Measurements from ENCODE around the gene PDILT.
"Not testable (repeated sequence)": the region's sequence is repeated elsewhere in the genome, so short reads cannot be mapped to it uniquely, and the experiment has no call there.

The PDILT gene

GRCh38 chr16:20404637-20405036, at the start of gene PDILT:
Gene PDILT (minus strand): TSS chr16:20404737. CDS start chr16:20399300, 5,437 bp downstream.
- in situ Hi-C loops (cut with HindIII; ENCODE audit: low sequenced_read_pairs) = no loop called here

- in situ Hi-C loops (cut with HindIII; ENCODE audit: low sequenced_read_pairs) = not testable (repeated sequence)
Observed at GRCh38 chr16:20453633-20454032, 49.1 kb upstream of the PDILT start.

- in situ Hi-C loops (cut with HindIII; ENCODE audit: low sequenced_read_pairs) = not testable (repeated sequence)
Observed at GRCh38 chr16:20451364-20451763, 46.8 kb upstream of the PDILT start, which contains the start of gene ACSM2A. Gene ACSM2A (plus strand): TSS chr16:20451521. CDS start chr16:20460115, 8,594 bp downstream.

- in situ Hi-C loops (cut with HindIII; ENCODE audit: low sequenced_read_pairs) = not testable (repeated sequence)
Observed at GRCh38 chr16:20446652-20447393, 42.3 kb upstream of the PDILT start.

- in situ Hi-C loops (cut with HindIII; ENCODE audit: low sequenced_read_pairs) = not testable (repeated sequence)
Observed at GRCh38 chr16:20441859-20442258, 37.3 kb upstream of the PDILT start.

- in situ Hi-C loops (cut with HindIII; ENCODE audit: low sequenced_read_pairs) = no loop called here
Observed at GRCh38 chr16:20441191-20441590, 36.7 kb upstream of the PDILT start.

- in situ Hi-C loops (cut with HindIII; ENCODE audit: low sequenced_read_pairs) = not testable (repeated sequence)
Observed at GRCh38 chr16:20440731-20441130, 36.2 kb upstream of the PDILT start.

GRCh38 chr16:20439820-20440231, 35.3 kb upstream of the PDILT start:
- in situ Hi-C loops (cut with HindIII; ENCODE audit: low sequenced_read_pairs) = not testable (repeated sequence)

- in situ Hi-C loops (cut with HindIII; ENCODE audit: low sequenced_read_pairs) = not testable (repeated sequence)
Observed at GRCh38 chr16:20438950-20439349, 34.4 kb upstream of the PDILT start.

- in situ Hi-C loops (cut with HindIII; ENCODE audit: low sequenced_read_pairs) = no loop called here
Observed at GRCh38 chr16:20430948-20431347, 26.4 kb upstream of the PDILT start.

- in situ Hi-C loops (cut with HindIII; ENCODE audit: low sequenced_read_pairs) = not testable (repeated sequence)
Observed at GRCh38 chr16:20430480-20430879, 25.9 kb upstream of the PDILT start.

GRCh38 chr16:20429499-20429898, 25.0 kb upstream of the PDILT start:
- in situ Hi-C loops (cut with HindIII; ENCODE audit: low sequenced_read_pairs) = not testable (repeated sequence)

GRCh38 chr16:20427401-20427797, 22.9 kb upstream of the PDILT start:
- in situ Hi-C loops (cut with HindIII; ENCODE audit: low sequenced_read_pairs) = not testable (repeated sequence)

- in situ Hi-C loops (cut with HindIII; ENCODE audit: low sequenced_read_pairs) = no loop called here
Observed at GRCh38 chr16:20424129-20424866, 19.8 kb upstream of the PDILT start.

- in situ Hi-C loops (cut with HindIII; ENCODE audit: low sequenced_read_pairs) = not testable (repeated sequence)
Observed at GRCh38 chr16:20423772-20424128, 19.2 kb upstream of the PDILT start.

- in situ Hi-C loops (cut with HindIII; ENCODE audit: low sequenced_read_pairs) = not testable (repeated sequence)
Observed at GRCh38 chr16:20421748-20422147, 17.2 kb upstream of the PDILT start.

GRCh38 chr16:20419093-20419492, 14.6 kb upstream of the PDILT start:
- in situ Hi-C loops (cut with HindIII; ENCODE audit: low sequenced_read_pairs) = not testable (repeated sequence)

- in situ Hi-C loops (cut with HindIII; ENCODE audit: low sequenced_read_pairs) = no loop called here
Observed at GRCh38 chr16:20415541-20415940, 11.0 kb upstream of the PDILT start.

GRCh38 chr16:20411055-20411454, 6.5 kb upstream of the PDILT start:
- in situ Hi-C loops (cut with HindIII; ENCODE audit: low sequenced_read_pairs) = no loop called here

- in situ Hi-C loops (cut with HindIII; ENCODE audit: low sequenced_read_pairs) = no loop called here
Observed at GRCh38 chr16:20410121-20410723, 5.7 kb upstream of the PDILT start.

- in situ Hi-C loops (cut with HindIII; ENCODE audit: low sequenced_read_pairs) = no loop called here
Observed at GRCh38 chr16:20409398-20410120, 5.0 kb upstream of the PDILT start, which contains the start of gene ACSM5. Gene ACSM5 (plus strand): TSS chr16:20409534. CDS start chr16:20411485, 1,951 bp downstream.

Data from DLD1 (cell line).